ENCODE results near the gene MEIKIN. TPM values are rescaled to one million over a fixed set of nuclear protein-coding genes. Genes with fewer than 3 reads are reported as not detected.

Gene MEIKIN
- total RNA-seq, 1 experiment from 2014 or later = not detected

GRCh38 chr5:131789765-131790164 lies 155.7 kb downstream of the MEIKIN start:
- ChIA-PET POLR2A (interaction anchor here (0.5 kb wide), 1 partner anchor 1146 kb away, joined by 8 read pairs; no protein-coding TSS in a partner anchor), CTCF (no interaction called here)
- Histone ChIP-seq H3K4me1 (ENCODE audit: control insufficient read depth, insufficient read depth, low read length) (peaks cover 21% of the 10 kb centered on the region), H3K36me3 (ENCODE audit: control insufficient read depth, insufficient read depth, low read length) (no peaks in the 10 kb centered on the region), H3K27ac (ENCODE audit: low read length) (no peak overlapping the region), H3K9me3 (ENCODE audit: control insufficient read depth, insufficient read depth, low read depth, low read length) (no peaks in the 10 kb centered on the region), H3K27me3 (ENCODE audit: control insufficient read depth, insufficient read depth, low read length) (no peaks in the 10 kb centered on the region), H3K4me3 (ENCODE audit: low read depth in 2 of 2, low read length in 2 of 2) (no peak overlapping the region)
- intact Hi-C loops (cut with micrococcal nuclease; ENCODE audit: unreplicated experiment) (no loop called here), in situ Hi-C loops (cut with HindIII; ENCODE audit: low pct_unique_long_range_greater_than_20kb, low sequenced_read_pairs) (no loop called here)
- DNase-seq (ENCODE audit: low read depth, low spot score) (no peak), ATAC-seq (no peak)
- TF ChIP-seq SIN3A (IDR thresholded peaks at IDR 0.05; ENCODE audit: borderline replicate concordance, insufficient read depth, low read depth, low read length) (no peak), POLR2AphosphoS5 (IDR thresholded peaks at IDR 0.05; ENCODE audit: low read depth, low read length) (no peak), CTCF (IDR thresholded peaks at IDR 0.05) (no peak), TCF7L2 (IDR thresholded peaks at IDR 0.05; ENCODE audit: low read depth, low read length) (no peak)
- TF ChIP-seq, protein P1, sequence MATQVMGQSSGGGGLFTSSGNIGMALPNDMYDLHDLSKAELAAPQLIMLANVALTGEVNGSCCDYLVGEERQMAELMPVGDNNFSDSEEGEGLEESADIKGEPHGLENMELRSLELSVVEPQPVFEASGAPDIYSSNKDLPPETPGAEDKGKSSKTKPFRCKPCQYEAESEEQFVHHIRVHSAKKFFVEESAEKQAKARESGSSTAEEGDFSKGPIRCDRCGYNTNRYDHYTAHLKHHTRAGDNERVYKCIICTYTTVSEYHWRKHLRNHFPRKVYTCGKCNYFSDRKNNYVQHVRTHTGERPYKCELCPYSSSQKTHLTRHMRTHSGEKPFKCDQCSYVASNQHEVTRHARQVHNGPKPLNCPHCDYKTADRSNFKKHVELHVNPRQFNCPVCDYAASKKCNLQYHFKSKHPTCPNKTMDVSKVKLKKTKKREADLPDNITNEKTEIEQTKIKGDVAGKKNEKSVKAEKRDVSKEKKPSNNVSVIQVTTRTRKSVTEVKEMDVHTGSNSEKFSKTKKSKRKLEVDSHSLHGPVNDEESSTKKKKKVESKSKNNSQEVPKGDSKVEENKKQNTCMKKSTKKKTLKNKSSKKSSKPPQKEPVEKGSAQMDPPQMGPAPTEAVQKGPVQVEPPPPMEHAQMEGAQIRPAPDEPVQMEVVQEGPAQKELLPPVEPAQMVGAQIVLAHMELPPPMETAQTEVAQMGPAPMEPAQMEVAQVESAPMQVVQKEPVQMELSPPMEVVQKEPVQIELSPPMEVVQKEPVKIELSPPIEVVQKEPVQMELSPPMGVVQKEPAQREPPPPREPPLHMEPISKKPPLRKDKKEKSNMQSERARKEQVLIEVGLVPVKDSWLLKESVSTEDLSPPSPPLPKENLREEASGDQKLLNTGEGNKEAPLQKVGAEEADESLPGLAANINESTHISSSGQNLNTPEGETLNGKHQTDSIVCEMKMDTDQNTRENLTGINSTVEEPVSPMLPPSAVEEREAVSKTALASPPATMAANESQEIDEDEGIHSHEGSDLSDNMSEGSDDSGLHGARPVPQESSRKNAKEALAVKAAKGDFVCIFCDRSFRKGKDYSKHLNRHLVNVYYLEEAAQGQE (IDR thresholded peaks at IDR 0.05; ENCODE audit: insufficient read depth in 1 of 2, low read depth in 2 of 2, low read length in 1 of 2) = no peak
- no TSS peak for BruUV-seq (replicated peaks)

DNA sequence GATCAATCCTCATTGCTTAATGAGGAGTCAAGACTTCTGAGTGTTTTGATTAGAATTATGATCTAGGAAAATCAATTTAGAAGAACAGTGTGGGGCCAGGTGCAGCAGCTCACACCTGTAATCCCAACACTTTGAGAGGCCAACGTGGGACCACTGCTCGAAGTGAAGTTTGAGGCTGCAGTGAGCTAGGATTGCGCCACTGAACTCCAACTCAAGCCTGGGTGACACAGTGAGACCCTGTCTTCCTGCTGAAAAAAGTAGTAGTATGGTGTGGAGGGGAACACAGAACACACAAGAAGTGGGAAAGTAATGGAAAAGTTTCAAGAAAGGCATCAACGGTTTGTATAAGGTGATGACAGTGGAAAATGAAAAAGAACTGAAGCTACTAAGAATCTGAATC lies 157.7 kb downstream of the MEIKIN start:
- no peak for ATAC-seq
- intact Hi-C loops (cut with micrococcal nuclease; ENCODE audit: unreplicated experiment) (no loop called here), in situ Hi-C loops (cut with HindIII; ENCODE audit: low pct_unique_long_range_greater_than_20kb, low sequenced_read_pairs) (no loop called here)
- POLR2A ChIA-PET = no interaction called here
- H3K27ac ChIP-seq (ENCODE audit: low read length) = no peak overlapping the region
- no TSS peak for BruUV-seq (replicated peaks)
- no peak for DNase-seq (ENCODE audit: low read depth, low spot score)
- no peaks in the 10 kb centered on the region for H3K9me3 ChIP-seq (ENCODE audit: control insufficient read depth, insufficient read depth, low read depth, low read length)
- H3K4me1 ChIP-seq (ENCODE audit: control insufficient read depth, insufficient read depth, low read length) = peaks cover 13% of the 10 kb centered on the region
- H3K36me3 ChIP-seq (ENCODE audit: control insufficient read depth, insufficient read depth, low read length) = no peaks in the 10 kb centered on the region
- H3K27me3 ChIP-seq (ENCODE audit: control insufficient read depth, insufficient read depth, low read length) = no peaks in the 10 kb centered on the region
- no peak overlapping the region for H3K4me3 ChIP-seq (ENCODE audit: low read depth in 2 of 2, low read length in 2 of 2)
- CTCF ChIA-PET = no interaction called here
- TF ChIP-seq POLR2AphosphoS5 (IDR thresholded peaks at IDR 0.05; ENCODE audit: low read depth, low read length) = no peak
- TF ChIP-seq CTCF (IDR thresholded peaks at IDR 0.05) = no peak
- no peak for TF ChIP-seq SIN3A (IDR thresholded peaks at IDR 0.05; ENCODE audit: borderline replicate concordance, insufficient read depth, low read depth, low read length)
- TF ChIP-seq, protein P1 (IDR thresholded peaks at IDR 0.05; ENCODE audit: insufficient read depth in 1 of 2, low read depth in 2 of 2, low read length in 1 of 2) = no peak
- TF ChIP-seq TCF7L2 (IDR thresholded peaks at IDR 0.05; ENCODE audit: low read depth, low read length) = no peak

All from Panc1 (cell line).